Stimulated activated CD4-positive, alpha-beta T cell treated with anti-CD3 and anti-CD28 coated beads, Interleukin-2, amount 100 ng/mL, for 24 hours (primary cell): ENCODE data around the gene CNEP1R1.

Source experiments
- DNase-seq, 2 donors: peaks; one replicate each; pipeline ENCODE4 v3.0.0-alpha.2; 2020

The CNEP1R1 gene

GRCh38 chr16:50021544-50021943 lies 3.5 kb upstream of the CNEP1R1 start:
- DNase-seq: no peak

DNA sequence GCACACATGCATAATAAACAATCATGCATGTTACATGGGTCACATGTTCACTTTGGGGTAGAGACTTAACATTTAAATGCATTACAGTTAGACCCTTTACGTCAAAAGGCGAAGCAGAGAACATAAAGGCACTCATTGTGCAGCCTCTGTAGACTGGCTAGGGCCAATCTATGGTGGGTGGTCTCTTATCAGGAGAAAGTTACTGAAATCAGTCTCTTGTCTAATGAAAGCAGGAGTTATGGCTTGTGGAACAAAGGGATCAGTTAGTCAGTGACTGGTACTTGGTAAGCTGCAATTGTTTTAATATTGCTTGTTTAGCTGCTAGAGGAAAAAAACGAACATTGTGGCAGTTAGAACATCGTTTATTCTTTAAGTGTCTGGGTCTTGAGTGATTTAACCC lies 1.4 kb upstream of the CNEP1R1 start:
- DNase-seq: no peak

DNA sequence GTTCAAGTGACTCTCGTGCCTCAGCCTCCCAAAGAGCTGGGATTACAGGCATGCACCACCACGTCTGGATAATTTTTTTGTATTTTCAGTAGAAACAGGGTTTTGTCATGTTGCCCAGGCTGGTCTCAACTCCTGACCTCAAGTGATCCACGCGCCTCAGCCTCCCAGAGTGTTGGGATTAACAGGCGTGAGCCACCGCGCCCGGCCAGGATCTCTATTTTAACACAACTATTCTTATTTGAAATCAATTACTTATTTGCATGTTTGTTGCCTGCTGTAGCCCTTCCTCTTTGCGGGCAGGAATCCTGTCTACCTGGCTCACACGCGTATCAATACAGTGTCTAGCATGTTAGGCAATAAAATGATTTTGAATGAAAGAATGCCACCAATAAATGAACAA lies 818 bp upstream of the CNEP1R1 start:
- DNase-seq: peak in 1 of 2 donors; percentile 8

DNA sequence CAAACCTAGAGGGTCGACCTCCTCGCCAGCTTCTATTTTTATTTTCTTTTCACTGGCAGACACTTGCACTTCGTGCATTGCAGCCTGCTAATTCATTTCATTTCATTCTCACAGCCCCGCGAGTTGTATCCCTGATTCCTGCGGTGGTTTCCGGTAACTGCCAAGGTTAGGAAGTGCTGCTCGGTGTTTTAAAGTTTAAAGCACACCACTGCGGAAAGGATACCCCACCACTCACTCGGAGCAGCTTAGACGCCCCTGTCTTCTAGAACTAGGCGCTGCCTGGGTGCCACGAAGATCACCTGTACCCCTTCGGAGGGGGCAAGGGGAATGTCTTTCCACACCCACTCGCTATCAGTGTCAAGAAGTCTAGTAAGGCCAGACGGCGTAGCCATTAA lies 509 bp downstream of the CNEP1R1 start:
- DNase-seq: peak in 1 of 2 donors; percentile 28

DNA sequence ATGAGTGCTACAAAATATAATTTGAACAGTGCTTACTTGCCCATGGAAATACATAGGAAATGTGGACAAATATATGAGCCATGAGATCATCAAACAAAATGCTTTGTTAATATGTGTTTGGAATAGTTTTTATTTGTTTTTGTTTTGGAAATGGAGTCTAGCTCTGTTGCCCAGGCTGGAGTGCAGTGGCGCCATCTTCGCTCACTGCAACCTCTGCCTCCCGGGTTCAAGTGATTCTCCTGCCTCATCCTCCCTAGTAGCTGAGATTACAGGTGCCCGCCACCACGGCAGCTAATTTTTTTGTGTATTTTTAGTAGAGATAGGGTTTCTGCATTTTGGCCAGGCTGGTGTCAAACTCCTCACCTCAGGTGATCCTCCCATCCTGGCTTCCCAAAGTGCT lies 2.8 kb downstream of the CNEP1R1 start:
- no peak for DNase-seq

- no peak for DNase-seq
These were observed 10.5 kb downstream of the CNEP1R1 start for GRCh38 chr16:50035468-50035992.

DNA sequence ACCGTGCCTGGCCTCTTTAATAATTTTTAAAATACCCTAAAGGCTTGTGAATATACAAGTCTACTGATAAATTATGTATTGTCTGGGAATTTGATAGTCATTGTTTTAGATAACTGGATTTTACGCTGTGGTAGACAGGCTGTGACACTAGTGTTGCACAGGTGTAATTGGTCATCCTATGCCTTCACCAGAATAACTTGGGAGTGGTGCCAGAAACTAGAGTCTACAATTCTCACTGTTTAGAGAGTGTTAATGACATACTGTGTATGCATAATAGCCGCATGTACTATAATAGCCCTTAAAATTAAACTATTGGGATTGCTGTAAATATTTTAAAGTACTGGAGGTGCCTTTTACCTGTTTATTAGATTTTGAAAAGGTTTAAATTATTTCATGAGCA lies 11.4 kb downstream of the CNEP1R1 start:
- no peak for DNase-seq

GRCh38 chr16:50037662-50038220 lies 12.7 kb downstream of the CNEP1R1 start:
- no peak for DNase-seq

- DNase-seq: no peak
These were observed 13.3 kb downstream of the CNEP1R1 start for GRCh38 chr16:50038286-50038685.

DNA sequence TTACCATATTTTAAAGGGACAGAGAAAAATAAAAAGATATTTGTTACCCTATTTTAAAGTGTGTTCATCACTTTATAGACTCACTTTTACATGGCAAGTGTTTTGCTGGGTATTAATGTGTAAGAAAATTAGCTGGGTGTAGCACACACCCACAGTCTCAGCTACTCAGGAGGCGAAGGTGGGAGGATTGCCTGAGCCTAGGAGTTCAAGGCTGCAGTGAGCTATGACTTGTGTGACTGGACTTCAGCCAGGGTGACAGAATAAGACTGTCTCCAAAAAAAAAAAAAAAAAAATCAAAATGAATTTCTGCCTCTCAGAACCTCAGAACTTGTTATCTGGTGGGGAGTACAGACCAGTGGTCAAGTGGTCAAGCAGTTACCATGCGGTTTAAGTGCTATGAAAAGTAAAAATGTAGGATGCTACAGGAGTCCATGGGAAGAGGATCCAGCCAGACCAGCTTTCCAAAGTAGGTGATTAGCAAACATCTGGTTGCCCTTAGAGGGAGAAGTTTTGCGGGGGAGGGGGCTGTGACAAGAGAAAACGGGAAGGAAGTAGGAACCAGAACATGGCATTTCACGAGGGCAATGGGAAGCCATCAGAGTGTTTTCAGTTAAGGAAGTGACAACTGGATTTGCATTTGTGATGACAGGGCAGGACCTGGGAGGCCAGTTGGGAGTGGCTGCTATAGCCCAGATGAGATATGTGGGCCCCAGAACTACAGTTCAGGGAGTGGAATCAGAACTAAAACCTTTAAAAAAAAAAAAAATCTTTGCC lies 13.9 kb downstream of the CNEP1R1 start:
- DNase-seq: no peak

DNA sequence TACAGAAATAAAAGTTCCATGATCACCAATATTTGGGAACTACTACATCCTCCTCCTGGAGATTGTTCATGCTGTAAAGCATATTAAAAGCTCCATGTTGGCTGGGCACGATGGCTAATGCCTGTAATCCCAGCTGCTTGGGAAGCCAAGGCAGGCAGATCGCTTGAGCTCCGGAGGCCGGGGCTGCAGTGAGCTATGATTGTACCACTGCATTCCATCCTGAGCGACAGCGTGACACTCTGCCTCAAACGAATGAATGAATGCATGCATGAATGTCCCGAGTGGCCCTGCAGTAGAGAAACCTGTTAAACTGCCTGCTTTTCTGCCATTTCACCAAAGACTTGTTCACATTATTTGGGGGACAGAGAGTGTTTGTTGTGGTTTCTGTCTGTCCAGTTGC lies 15.0 kb downstream of the CNEP1R1 start:
- no peak for DNase-seq

- no peak for DNase-seq
These were observed 15.7 kb downstream of the CNEP1R1 start for GRCh38 chr16:50040710-50041109.

GRCh38 chr16:50043358-50043757 lies 18.3 kb downstream of the CNEP1R1 start:
- DNase-seq: no peak

DNA sequence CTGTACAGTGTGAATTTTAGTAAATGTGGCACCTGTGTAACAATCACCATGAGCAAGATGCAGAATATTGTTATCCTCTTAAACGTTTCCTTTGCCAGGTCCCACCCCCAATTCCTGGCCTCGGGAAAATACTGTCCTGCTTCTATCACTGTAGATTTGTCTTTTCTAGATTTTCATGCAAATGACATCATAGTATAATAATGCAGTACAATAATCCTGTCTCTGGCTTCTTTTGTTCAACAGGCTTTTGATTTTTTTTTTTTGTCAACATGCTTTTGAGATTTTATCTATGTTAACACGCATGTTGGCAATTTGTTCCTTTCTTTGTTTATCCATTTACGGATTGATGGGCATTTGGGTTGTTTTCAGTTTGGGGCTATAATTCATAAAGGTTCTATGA lies 20.4 kb downstream of the CNEP1R1 start:
- DNase-seq: no peak

- DNase-seq: no peak
These were observed 21.8 kb downstream of the CNEP1R1 start for GRCh38 chr16:50046853-50047252.

GRCh38 chr16:50047864-50048263 lies 22.8 kb downstream of the CNEP1R1 start:
- no peak for DNase-seq

GRCh38 chr16:50050802-50051201 lies 25.8 kb downstream of the CNEP1R1 start:
- DNase-seq: no peak

GRCh38 chr16:50056226-50056625 lies 31.2 kb downstream of the CNEP1R1 start:
- no peak for DNase-seq

- no peak for DNase-seq
These were observed 33.2 kb downstream of the CNEP1R1 start for GRCh38 chr16:50058091-50058771.

- DNase-seq: no peak
These were observed 34.1 kb downstream of the CNEP1R1 start for GRCh38 chr16:50059111-50059510.

DNA sequence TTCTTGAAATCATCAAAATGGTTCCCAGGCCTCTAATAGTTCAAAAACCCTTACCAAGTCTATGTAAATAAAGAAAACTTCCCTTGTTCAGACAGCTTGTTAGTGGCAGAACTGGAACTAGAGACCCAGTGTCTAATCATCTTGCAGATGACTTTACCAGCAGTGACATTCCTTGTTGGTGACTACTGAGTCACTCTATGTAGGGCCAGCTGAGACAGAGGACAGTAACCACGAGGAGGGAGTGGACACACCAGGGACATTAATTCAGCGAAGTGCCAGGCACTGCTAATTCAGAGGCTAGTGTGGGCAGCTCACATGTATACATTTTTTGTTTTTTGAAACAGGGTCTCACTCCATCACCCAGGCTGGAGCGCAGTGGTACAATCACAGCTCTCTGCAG lies 34.6 kb downstream of the CNEP1R1 start:
- DNase-seq: no peak

- no peak for DNase-seq
These were observed 36.3 kb downstream of the CNEP1R1 start for GRCh38 chr16:50061326-50061725.

DNA sequence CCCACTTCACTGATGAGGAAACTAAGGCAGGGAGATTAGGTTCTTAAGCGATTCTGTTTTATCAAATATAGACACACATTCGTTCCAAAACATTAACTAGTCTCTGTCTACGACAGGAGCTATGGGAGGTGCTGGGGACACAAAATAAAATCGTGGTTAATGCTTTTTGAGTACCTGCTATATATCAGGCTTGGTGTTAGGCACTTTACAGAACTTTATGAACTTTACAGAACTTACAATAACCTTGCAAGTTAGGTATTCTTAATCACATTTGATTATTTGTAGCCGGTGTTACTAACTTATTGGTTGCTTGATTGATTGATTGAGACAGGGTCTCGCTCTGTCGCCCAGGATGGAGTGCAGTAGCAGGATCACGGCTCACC lies 40.2 kb downstream of the CNEP1R1 start:
- DNase-seq: no peak
